ENCODE data around the gene ENTPD2. TPM values are rescaled to one million over a fixed set of nuclear protein-coding genes. Genes with fewer than 3 reads are reported as not detected.

Gene ENTPD2
- total and polyA plus RNA-seq, 12 donors = 0.32 to 3.3 (median 1.6) TPM

DNA sequence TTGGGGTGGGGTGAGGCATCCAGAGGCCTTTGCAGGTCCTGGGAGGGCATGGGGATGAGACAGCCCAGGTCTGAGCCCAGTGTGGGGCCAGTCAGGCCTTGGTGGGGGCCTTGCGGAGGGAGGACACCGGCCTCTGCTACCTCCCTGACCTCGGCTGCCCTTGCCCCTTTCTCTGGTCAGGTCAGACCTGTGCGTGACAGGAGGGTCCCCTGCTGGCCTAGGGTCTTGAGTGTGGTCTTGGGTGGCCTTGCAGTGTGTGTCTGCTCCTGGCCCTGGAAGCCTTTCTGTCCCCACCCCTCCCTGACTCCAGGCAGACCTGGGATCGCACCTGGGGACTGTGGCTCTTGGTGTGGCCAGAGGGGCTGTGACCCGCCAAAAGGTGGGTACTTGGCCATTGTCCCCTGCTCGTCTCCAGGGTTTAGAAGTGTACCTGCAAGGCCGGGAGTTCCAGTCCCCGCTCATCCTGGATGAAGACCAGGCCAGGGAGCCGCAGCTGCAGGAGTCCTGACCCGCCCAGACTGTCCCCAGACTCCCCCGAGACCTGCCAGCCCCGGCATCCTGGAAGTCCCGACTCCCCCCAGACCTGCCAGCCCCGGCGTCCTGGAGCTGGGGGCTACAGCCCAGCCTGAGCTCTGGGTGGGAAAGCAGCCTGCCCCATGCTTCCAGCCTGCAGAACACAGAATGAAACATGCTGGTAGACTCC is 28.5 kb upstream of the ENTPD2 start:
- H3K36me3 ChIP-seq = peaks cover 0 to 55% (median 18%) of the 10 kb centered on the region in 9 donors
- ATAC-seq = no peak
- H3K4me1 ChIP-seq = peaks cover 13 to 46% (median 24%) of the 10 kb centered on the region in 9 donors
- H3K27me3 ChIP-seq = no peaks in the 10 kb centered on the region
- WGBS, 2 donors = 89 to 94% methylated on average over 16 of the region's 16 CpGs
- H3K4me3 ChIP-seq = no peak overlapping the region
- no peak for DNase-seq
- intact Hi-C loops (cut with DNase I) = no loop called here
- TF ChIP-seq, protein P1, sequence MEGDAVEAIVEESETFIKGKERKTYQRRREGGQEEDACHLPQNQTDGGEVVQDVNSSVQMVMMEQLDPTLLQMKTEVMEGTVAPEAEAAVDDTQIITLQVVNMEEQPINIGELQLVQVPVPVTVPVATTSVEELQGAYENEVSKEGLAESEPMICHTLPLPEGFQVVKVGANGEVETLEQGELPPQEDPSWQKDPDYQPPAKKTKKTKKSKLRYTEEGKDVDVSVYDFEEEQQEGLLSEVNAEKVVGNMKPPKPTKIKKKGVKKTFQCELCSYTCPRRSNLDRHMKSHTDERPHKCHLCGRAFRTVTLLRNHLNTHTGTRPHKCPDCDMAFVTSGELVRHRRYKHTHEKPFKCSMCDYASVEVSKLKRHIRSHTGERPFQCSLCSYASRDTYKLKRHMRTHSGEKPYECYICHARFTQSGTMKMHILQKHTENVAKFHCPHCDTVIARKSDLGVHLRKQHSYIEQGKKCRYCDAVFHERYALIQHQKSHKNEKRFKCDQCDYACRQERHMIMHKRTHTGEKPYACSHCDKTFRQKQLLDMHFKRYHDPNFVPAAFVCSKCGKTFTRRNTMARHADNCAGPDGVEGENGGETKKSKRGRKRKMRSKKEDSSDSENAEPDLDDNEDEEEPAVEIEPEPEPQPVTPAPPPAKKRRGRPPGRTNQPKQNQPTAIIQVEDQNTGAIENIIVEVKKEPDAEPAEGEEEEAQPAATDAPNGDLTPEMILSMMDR (IDR thresholded peaks at IDR 0.05) = no peak
- H3K27ac ChIP-seq = no peak overlapping the region
- H3K9me3 ChIP-seq = no peaks in the 10 kb centered on the region

DNA sequence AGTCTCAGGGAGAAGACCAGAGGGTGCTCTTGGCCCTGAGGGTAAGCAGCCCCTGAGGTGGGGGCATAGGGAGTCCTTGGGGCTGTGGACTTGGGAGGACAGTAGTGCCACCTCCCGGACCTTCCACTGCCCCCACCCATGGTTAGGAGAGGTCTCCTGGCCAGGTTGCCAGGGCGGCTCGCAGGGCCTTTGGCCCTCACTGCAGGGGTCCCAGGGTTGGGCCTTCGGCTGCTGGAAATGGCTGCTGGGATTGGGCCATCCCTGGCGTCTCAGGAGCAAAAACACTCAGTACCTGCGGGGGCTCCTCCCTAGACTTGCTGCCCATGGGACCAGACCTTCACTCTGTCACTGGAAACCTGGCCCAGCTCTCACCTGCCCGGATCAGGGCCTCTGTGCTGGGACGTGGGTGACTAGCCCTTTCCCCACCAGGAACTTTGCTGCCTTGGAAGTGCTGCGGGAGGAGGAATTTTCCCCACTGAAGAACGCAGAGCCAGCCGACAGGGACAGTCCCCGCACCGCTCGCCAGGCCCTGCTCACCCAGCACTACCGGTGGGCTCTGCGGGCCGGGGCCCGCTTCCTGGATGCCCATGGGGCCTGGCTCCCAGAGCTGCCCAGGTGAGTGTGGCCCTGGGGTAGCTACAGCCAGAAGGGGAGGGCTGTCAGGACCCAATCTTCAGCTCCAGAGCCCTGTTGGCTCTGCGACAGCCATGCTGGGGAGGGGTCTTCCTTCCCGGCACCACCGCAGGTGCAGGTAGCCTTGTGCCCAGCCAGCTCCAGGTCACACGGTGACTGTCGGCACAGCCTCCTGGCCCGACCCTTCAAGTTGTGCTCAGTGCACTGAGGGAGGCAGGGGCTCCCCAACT is 26.6 kb upstream of the ENTPD2 start:
- 87 to 93% methylated on average over 24 of the region's 24 CpGs for WGBS, 2 donors

DNA sequence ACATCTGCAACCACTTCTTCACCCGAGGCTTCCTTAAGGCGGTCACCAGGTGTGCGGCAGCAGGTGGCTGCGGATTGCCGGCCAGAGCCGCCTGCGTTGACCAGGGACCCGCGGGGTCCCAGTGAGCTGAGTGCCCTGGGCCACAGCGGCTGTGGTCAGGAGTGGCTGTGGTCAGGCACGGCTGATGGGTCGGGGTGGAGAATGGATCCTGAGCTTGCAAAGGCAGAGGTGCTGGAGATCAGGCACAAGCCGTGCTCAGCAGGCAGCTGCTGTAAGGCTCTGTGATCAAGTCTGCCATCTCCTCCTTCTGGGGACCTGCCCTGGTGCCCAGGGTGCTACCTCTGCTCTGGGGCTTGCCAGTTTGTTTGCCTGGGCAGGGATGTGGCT is 25.5 kb upstream of the ENTPD2 start:
- ATAC-seq = no peak
- peaks cover 0 to 55% (median 18%) of the 10 kb centered on the region in 9 donors for H3K36me3 ChIP-seq
- TF ChIP-seq, protein P1 (IDR thresholded peaks at IDR 0.05) = no peak

More for the DNA sequence above, 26.6 kb upstream of the ENTPD2 start:
- intact Hi-C loops (cut with DNase I) = no loop called here
- Histone ChIP-seq H3K27ac (no peak overlapping the region), H3K4me1 (peaks cover 11 to 45% (median 17%) of the 10 kb centered on the region in 9 donors), H3K9me3 (no peaks in the 10 kb centered on the region), H3K36me3 (peaks cover 0 to 55% (median 18%) of the 10 kb centered on the region in 9 donors), H3K27me3 (no peaks in the 10 kb centered on the region), H3K4me3 (no peak overlapping the region)
- TF ChIP-seq, protein P1 (IDR thresholded peaks at IDR 0.05) = no peak
- no peak for DNase-seq
- no peak for ATAC-seq

DNA sequence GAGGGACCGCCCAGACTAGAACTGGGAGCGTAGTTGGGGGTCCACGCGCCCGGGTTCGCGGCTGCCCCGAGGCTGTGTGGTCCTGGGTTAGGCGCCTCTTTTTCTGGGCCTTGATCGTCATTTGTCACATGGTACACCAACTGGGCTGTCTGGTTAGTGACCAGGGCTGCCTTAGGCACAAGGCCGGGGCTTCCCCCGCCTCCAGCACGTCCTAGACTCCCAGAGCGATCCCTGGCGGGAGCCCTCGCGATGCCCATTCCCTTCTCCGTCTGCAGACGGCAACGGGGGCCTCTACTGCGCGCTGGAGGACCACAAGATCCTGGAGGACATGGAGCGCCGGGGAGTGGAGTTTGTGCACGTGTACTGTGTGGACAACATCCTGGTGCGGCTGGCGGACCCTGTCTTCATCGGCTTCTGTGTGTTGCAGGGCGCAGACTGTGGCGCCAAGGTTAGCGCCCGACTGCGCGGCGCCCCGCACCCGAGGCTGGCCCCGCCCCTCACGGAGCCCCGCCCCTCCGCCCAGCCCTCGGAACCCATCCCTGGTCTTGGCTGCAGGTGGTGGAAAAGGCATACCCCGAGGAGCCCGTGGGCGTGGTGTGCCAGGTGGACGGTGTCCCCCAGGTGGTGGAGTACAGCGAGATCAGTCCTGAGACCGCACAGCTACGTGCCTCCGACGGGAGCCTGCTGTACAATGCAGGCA is 25.0 kb upstream of the ENTPD2 start:
- no peaks in the 10 kb centered on the region for H3K9me3 ChIP-seq
- H3K4me3 ChIP-seq = peak overlapping the region in 8 of 10 donors; percentile 62 to 79 (median 72)
- WGBS, 2 donors = 70 to 76% methylated on average over 51 of the region's 51 CpGs
- peaks cover 0 to 54% (median 18%) of the 10 kb centered on the region in 9 donors for H3K36me3 ChIP-seq
- no peaks in the 10 kb centered on the region for H3K27me3 ChIP-seq
- peaks cover 8 to 36% (median 13%) of the 10 kb centered on the region in 9 donors for H3K4me1 ChIP-seq
- intact Hi-C loops (cut with DNase I) = no loop called here
- TF ChIP-seq, protein P1 (IDR thresholded peaks at IDR 0.05) = no peak
- no peak for DNase-seq
- no peak for ATAC-seq
- no peak overlapping the region for H3K27ac ChIP-seq

More for the DNA sequence above, 25.5 kb upstream of the ENTPD2 start:
- Histone ChIP-seq H3K4me1 (peaks cover 8 to 39% (median 13%) of the 10 kb centered on the region in 9 donors), H3K4me3 (no peak overlapping the region), H3K27ac (no peak overlapping the region), H3K9me3 (no peaks in the 10 kb centered on the region), H3K27me3 (no peaks in the 10 kb centered on the region)
- intact Hi-C loops (cut with DNase I) = no loop called here
- no peak for DNase-seq
- 90 to 93% methylated on average over 13 of the region's 13 CpGs for WGBS, 2 donors
